SK-MEL-5 (cell line): ENCODE results near the gene CCR4. TPM values are rescaled to one million over a fixed set of nuclear protein-coding genes. Genes with fewer than 3 reads are reported as not detected.
"Not testable (repeated sequence)": the region's sequence is repeated elsewhere in the genome, so short reads cannot be mapped to it uniquely, and the experiment has no call there.

Experiments
- DNase-seq: peaks from one replicate; pipeline ENCODE4 v3.0.0-alpha.2; 2016; ENCODE audit warnings: low read depth, low spot score
- in situ Hi-C: cut with HindIII; loops from 2 replicates; pipeline ENCODE4 v1.10.0; 2016; ENCODE audit warnings: low sequenced_read_pairs, high pct_unique_total_duplicates, low pct_unique_long_range_greater_than_20kb
- total RNA-seq: library from RNA; depleted of rRNA; stranded (reverse); fragments of >200 nt; shearing (Covaris generic); gene quantifications from 2 replicates; pipeline ENCODE4 v1.2.3, GENCODE V29; 2014

The CCR4 gene
- total RNA-seq, 1 experiment from 2014 or later, result 0.29 TPM

DNA sequence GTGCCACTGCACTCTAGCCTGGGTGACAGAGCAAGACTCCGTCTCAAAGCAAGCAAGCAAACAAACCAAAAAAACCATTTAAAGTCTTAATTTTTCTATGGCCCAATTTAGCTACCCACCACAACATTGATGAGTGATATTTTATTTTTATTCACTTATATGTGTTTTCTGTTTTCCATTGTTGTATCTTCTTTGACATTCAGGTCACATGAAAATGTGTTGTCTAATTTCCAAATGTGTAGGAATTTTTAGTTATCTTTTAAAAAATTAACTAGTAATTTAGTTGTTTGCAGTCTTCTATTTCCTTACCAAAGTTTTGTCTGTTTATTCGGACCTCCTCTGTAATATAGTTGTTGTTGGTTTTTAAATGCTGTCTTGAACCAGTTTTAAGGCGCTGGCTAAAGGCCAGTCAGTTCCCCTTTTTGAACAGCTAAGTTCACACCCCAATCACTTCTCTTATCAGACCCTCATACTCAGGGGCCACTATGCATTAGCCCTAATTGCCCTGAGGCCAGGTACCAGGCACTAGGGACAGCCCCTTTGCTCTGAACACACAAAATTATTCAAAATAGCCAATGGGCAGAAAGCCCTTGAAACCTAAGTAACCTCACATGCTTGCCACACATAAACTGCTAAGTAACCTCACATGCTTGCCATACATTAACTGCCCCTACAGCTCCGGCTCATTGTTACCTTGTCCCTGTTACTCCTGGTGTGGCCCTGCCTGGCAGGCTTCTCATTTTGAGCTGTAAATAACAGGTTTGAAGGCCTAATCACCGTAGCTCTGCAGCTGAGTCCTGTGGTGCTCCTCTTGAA is 4.3 kb upstream of the CCR4 start:
- DNase-seq, result no peak
- in situ Hi-C loops, result no loop called here

DNA sequence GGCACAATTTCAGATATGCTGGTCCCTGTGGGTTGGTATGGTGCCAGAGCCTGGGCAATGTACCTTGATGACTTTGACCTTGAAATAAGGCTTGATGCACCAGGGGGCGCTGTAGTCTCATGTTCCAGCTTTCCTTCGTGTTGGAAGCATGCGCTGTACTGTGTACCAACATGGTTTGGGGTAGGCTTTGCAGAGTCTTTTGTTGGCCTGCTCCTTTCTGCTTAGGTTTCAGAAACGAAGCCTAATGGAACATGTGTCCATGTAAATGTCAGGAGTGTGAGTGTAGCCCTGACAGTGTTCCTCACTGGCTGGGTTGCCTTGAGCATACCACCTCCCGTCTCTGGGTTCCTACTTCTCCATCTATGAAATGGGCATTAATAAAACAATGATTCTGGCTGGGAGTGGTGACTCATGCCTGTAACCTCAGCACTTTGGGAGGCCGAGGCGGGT is 3.6 kb upstream of the CCR4 start:
- DNase-seq, result peak; percentile 95
- in situ Hi-C loops, result no loop called here

DNA sequence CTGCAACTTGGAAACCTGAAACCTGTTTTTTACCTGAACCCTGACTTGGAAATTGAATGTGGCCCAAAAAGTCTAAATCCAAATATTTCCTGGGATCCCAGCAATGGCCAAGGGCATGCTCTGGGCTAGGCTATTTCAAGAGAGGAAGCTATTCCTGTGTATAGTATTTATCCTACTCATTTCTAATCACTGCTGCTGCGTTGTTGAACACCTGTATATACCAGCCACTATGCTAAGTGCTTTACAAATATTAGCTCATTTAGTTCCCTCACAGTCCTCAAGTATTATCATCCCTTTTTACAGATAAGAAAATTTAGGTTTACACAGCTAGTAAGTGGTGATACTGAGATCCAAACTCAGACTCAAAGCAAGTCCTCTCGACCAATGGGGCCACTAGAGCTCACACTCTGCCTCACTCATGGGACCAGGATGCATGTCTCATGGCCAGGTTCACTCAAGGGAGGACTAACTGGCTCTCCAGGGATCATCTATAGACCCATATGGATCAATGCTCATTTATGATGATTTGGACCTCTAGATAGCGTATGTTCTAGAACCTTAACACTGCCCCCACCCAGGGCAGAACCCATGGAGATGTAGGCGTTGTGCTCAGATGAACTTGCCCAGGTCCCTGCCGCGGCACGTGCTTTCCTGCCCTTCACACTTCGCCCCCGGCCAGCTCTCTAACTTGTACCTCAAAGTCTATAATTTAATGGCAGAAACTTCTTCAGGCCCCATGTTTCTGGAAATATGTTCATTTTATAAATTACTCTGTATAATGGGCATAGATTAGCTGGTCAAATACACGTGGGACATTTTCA is 2.6 kb upstream of the CCR4 start:
- in situ Hi-C loops, result no loop called here
- no peak for DNase-seq

DNA sequence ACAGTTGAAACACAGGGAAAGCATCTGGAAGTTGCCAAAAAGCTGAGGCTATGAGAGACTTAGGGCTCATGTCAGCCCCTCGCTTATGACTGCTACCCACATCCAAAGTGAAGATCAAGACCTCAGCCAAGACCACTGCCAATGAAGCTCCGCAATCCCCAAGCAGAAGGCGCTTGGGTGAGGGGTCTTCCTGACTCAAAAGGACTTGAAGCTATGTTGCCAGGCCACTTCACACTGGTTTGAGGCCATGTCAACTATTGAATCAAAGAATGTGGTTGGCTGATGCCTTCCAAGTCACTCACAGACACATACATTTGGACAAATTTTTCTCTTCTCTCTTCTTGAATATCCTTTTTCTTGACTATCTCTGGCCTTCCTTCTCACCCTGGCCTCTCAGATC is 928 bp upstream of the CCR4 start:
- in situ Hi-C loops, result no loop called here
- no peak for DNase-seq

DNA sequence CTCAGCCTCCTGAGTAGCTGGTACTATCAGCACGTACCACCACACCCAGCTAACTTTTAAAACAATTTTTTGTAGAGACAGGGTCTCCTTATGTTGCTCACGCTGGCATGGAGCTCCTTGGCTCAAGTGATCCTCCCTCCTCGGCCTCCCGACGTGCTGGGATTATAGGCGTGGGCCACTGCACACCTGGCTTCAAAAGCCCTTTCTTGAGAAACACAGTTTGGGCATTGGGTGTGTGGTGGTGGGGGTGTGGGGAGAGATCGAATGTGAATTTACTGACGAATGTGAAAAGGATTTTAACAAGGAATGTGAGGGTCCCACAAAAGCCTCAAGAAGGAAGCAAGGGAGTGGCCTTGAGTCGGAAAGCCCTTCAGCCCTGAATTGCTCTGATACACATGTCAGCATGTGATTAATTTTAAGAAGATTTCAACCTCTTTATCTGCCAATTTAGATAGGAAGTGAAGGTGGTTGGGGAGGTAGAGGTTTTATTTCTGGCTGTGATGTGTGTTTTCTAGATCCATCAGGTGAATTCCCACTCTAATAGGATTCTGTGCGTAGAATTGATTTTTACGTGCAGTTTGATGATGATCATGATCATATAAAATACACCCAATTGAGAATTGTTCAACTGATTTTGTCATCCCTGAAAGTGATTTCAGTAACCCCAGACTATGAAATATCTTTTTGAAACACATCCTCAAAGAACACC is 1.1 kb downstream of the CCR4 start:
- no peak for DNase-seq
- in situ Hi-C loops, result no loop called here

DNA sequence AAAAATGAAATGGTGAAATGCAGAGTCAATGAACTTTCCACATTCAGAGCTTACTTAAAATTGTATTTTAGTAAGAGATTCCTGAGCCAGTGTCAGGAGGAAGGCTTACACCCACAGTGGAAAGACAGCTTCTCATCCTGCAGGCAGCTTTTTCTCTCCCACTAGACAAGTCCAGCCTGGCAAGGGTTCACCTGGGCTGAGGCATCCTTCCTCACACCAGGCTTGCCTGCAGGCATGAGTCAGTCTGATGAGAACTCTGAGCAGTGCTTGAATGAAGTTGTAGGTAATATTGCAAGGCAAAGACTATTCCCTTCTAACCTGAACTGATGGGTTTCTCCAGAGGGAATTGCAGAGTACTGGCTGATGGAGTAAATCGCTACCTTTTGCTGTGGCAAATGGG is 3.1 kb downstream of the CCR4 start:
- in situ Hi-C loops, result no loop called here
- no peak for DNase-seq

DNA sequence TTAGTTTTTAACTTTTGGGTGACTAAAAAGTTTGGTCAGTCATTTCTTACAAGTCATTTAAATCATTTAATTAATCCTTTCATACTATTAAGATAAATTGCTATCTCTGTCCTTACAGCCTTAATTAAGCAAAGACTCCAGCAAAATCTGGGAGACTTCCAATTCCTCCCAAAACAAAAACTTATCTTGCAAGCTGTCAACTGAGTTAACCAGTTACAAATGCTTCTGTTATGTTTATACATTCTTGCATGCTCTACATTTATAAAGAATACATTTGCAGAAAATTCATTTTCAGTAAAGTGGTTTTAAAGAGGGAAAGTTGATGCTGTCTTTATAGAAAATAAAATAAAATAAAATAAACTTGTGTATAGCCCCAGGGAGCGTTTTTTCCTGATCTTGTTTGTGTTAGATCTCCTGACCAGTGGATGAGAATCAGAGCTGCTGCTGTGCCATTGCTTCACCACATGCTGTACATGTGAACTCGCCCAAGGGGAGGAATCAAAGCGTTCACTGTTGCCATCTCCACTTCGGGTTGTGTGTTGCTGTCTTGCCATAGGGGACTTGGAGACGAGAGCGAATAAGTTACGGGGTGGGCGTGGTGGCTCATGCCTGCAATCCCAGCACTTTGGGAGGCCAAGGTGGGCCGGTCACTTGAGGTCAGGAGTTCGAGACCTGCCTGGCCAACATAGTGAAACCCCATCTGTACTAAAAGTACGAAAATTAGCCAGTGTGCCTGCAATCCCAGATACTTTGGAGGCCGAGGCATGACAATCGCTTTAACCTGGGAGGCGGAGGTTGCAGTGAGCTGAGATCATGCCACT is 5.5 kb downstream of the CCR4 start:
- in situ Hi-C loops, result no loop called here
- DNase-seq, result peak; percentile 99

DNA sequence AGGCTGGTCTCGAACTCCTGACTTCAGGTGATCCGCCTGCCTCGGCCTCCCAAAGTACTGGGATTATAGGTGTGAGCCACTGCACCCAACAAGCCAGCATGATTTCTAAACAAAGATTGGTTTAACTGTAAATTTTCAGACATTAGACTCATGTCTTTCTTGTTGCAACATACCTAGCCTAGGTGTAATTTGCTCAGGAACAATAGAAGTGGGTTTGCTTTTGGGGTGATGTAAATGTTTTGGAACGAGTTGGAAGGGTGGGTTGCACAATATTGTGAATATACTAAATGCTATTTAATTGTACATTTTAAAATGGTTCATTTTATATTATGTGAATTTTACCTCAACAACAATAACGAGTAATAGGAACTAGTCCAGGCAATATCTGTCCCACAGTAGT is 7.1 kb downstream of the CCR4 start:
- in situ Hi-C loops, result no loop called here
- no peak for DNase-seq

DNA sequence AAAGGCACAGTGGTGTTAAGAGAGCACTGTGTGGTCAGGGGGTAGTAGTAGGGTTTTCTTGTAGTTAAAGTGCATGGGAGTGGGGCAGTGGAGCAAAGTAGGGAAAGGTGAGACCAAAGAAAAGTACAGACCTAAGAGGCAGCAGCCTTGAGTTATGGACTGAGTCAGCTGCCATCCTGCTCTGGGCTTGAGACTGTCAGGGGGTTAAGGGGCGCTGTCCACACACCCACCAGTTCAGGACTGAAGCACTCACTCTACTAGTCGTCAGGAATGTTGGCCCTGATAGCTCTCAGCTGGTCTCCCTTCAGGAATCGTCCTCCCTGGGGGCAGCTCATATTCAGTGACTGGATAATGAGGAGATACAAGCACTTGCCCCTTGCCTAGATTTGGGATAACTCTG is 7.9 kb downstream of the CCR4 start:
- in situ Hi-C loops, result no loop called here

DNA sequence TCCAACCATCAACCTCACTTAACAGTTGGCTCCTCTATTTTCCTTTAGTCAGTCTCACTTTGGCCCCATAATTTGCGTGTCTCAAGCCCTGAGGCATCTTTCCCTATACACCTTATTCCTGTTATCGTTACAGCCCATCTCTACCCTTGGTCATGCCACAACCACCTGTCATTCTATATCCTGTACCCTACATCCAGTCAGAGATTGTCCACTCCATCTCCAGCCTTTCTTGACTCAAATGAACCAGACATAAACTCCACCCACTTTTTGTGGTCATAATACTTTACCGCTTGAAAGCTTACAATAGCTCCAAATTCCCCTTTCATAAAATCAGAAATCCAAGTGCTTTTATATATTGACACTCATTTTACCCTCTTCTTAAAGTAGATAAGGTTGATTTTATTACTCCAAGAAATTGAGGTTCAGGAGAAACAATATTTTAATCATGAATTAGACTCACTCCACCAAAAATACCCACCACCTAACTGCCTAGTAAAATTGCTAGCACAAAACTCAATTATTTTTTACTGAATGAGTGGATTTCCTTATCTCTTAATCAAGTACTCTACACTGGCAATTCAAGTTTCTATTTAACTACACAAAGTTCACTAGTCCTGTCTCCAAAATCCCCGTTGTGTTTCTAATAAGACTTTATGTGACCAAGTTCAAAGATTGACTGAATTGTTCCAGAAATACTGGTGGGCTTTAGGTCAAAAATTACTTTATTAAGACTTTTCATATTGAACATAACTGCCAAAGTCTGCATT is 9.1 kb downstream of the CCR4 start:
- in situ Hi-C loops, result no loop called here
- no peak for DNase-seq

More for the DNA sequence above, 7.9 kb downstream of the CCR4 start:
- no peak for DNase-seq

DNA sequence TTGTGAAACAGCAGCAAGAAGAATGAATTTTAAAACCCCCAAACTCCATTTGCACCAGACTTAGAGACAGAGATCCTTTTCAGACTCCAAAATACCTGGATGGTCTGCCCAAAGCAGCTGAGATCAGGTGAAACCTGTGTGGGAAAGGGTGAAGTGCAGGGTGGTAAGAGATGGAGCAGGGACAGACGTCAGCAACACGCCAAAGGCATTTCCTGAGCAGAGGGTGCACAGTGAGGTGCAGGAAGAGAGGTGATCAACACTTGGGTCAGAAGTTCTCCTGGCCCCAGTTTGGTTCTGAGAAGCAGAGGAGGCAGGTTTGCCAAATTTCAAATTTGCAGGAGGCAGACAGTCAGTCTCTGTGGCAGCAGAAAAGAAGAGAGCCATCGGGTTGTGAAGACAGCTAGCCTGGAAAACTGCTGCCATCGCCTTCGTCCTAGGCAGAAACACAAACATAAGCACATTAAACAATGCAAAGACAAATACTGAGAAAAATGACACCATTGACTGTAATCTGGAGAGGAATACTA is 9.8 kb downstream of the CCR4 start:
- DNase-seq, result no peak
- in situ Hi-C loops, result no loop called here

DNA sequence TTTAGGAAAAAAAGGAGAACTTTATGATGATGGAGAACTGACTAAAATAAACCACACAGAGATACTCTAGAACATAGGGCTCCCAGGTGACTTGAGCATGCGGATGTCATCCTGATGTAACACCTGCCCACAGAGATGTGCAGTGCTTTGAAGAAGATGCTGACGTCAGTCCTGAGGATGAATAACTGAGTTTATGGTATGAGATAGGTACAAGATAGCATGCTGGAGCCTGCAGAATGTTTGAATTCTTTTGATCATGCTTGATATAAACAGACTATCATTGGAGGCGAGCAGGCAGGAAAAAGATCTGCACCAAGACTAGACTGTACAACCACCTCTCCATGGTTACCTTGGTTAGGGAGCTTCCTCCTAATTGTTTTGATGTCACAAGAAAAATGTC is 12.4 kb downstream of the CCR4 start:
- in situ Hi-C loops, result no loop called here
- DNase-seq, result no peak

DNA sequence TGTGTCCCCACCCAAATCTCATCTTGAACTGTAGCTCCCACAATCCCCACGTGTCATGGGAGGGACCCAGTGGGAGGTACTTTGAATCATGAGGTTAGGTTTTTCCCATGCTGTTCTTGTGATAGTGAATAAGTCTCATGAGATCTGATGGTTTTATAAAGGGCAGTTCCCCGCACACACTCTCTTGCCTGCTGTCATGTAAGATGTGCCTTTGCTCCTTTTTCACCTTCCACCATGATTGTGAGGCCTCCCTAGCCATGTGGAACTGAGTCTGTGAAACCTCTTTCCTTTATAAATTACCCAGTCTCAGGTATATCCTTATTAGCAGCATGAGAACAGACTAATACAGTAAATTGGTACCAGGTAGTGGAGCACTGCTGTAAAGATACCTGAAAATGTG is 13.3 kb downstream of the CCR4 start:
- DNase-seq, in situ Hi-C loops: not testable (repeated sequence)

DNA sequence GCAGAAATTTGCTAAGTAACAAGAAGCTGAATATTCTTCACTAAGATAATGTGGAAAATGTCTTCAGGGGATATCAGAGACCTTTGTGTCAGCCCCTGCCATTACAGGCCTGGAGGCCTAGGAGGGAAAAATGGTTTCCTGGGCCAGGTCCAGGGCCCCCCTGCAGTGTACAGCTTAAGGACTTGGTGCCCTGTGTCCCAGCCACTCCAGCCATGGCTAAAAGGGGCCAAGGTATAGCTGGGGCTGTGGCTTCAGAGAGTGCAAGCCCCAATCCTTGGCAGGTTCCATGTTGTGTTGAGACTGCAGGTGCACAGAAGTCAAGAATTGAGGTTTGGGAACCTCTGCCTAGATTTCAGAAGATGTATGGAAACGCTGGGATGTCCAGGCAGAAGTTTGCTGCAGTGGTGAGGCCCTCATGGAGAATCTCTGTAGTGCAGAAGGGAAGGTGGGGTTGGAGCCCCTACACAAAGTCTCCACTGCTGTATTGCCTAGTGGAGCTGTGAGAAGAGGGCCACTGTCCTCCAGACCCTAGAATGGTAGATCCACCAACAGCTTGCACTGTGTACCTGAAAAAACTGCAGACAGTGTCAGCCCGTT is 14.3 kb downstream of the CCR4 start:
- DNase-seq, in situ Hi-C loops: not testable (repeated sequence)

DNA sequence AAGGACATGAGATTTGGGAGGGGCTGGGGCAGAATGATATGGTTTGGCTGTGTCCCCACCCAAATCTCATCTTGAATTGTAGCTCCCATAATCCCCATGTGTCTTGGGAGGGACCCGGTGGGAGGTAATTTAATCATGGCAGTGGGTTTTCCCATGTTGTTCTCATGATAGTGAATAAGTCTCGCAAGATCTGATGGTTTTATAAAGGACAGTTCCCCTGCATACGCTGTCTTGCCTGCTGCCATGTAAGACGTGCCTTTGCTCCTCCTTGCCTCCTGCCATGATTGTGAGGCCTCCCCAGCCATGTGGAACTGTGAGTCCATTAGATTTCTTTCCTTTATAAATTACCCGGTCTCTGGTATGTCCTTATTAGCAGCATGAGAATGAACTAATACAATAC is 15.2 kb downstream of the CCR4 start:
- DNase-seq, result not testable (repeated sequence)

DNA sequence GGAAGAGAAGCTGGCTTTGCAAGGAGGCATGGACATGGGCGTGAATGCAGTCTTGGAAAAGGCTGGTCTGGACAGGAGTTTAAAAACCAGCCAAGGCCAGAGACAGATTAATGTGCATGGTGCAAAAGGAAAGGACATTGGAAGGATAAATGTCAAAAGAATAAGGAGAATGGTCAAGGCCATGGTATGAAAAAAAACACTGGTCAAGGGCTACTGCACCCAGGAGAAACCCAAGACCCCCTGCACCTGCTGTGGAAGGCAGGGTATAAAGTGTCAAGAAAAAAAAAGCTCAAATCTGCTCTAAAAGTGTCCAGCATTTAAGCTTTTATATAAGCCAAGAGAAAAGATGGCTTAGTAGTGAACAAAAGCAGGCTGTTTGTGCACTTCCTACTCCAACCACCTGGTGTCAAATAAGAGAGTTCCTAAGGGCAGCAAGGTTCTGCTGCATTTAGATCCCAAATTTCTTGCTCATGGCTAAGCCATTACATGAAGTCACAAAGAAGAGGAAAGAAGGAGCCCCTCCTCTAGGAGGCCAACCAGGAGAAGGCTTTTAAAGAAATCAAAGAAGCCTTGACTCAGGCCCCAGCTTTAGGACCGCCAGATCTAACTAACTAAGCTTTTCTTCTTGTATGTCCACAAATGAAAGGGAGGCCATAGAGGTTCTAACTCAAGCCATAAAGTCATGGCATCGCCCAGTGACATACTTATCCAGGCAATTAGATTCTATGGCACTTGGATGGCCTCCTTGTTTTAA is 16.9 kb downstream of the CCR4 start:
- no peak for DNase-seq
- in situ Hi-C loops, result no loop called here

More for the DNA sequence above, 15.2 kb downstream of the CCR4 start:
- in situ Hi-C loops, result not testable (repeated sequence)
